Adipocyte (in vitro differentiated cells): ENCODE data around the gene EXOSC9.

Source experiments
- DNase-seq: peaks from one replicate; pipeline ENCODE4 v3.0.0-alpha.2; 2015; ENCODE audit warnings: low read depth
- H3K27me3 ChIP-seq: replicated peaks from 2 replicates; pipeline ENCODE4 v1.7.0; 2013; ENCODE audit warnings: mild to moderate bottlenecking, low read length, moderate library complexity; ENCODE audit not compliant: control insufficient read depth, insufficient read depth
- H3K36me3 ChIP-seq: 2 replicates; pipeline ENCODE4 v1.7.0; 2013; ENCODE audit warnings: low read length, mild to moderate bottlenecking, moderate library complexity; ENCODE audit not compliant: control insufficient read depth, insufficient read depth, severe bottlenecking
- H3K4me1 ChIP-seq: 2 replicates; pipeline ENCODE4 v1.7.0; 2013; ENCODE audit warnings: mild to moderate bottlenecking, low read length, moderate library complexity; ENCODE audit not compliant: control insufficient read depth, insufficient read depth
- H3K4me3 ChIP-seq: 2 replicates; pipeline ENCODE4 v1.7.0; 2013; ENCODE audit warnings: mild to moderate bottlenecking, low read length, moderate library complexity
- H3K9ac ChIP-seq: 2 replicates; pipeline ENCODE4 v1.7.0; 2013; ENCODE audit warnings: mild to moderate bottlenecking, low read length, moderate library complexity
- H3K9me3 ChIP-seq: 2 replicates; pipeline ENCODE4 v1.7.0; 2013; ENCODE audit warnings: mild to moderate bottlenecking, low read length, moderate library complexity; ENCODE audit not compliant: control insufficient read depth

Gene EXOSC9

GRCh38 chr4:121806411-121806810, 5.3 kb downstream of the EXOSC9 start:
- Histone ChIP-seq H3K4me1 (peaks cover 7% of the 10 kb centered on the region), H3K27me3 (no peaks in the 10 kb centered on the region), H3K4me3 (no peak overlapping the region), H3K9ac (no peak overlapping the region), H3K9me3 (no peaks in the 10 kb centered on the region), H3K36me3 (peaks cover 70% of the 10 kb centered on the region)
- no peak for DNase-seq

GRCh38 chr4:121811122-121811521, 10.0 kb downstream of the EXOSC9 start:
- Histone ChIP-seq H3K4me1 (no peaks in the 10 kb centered on the region), H3K27me3 (no peaks in the 10 kb centered on the region), H3K4me3 (no peak overlapping the region), H3K9me3 (no peaks in the 10 kb centered on the region), H3K9ac (no peak overlapping the region), H3K36me3 (peaks cover 78% of the 10 kb centered on the region)
- DNase-seq, result no peak

GRCh38 chr4:121814756-121815155, 13.6 kb downstream of the EXOSC9 start:
- no peak overlapping the region for H3K9ac ChIP-seq
- DNase-seq, result peak; percentile 20
- no peaks in the 10 kb centered on the region for H3K9me3 ChIP-seq
- peaks cover 73% of the 10 kb centered on the region for H3K36me3 ChIP-seq
- H3K4me1 ChIP-seq, result peaks cover 12% of the 10 kb centered on the region
- H3K27me3 ChIP-seq, result no peaks in the 10 kb centered on the region
- no peak overlapping the region for H3K4me3 ChIP-seq

GRCh38 chr4:121817006-121817405, 15.9 kb downstream of the EXOSC9 start:
- peaks cover 62% of the 10 kb centered on the region for H3K36me3 ChIP-seq

GRCh38 chr4:121817701-121818100, 16.6 kb downstream of the EXOSC9 start:
- H3K9ac ChIP-seq, result no peak overlapping the region
- H3K36me3 ChIP-seq, result peaks cover 58% of the 10 kb centered on the region
- H3K4me1 ChIP-seq, result peaks cover 25% of the 10 kb centered on the region
- no peak overlapping the region for H3K4me3 ChIP-seq
- H3K9me3 ChIP-seq, result no peaks in the 10 kb centered on the region
- no peaks in the 10 kb centered on the region for H3K27me3 ChIP-seq
- no peak for DNase-seq

More at GRCh38 chr4:121817006-121817405, 15.9 kb downstream of the EXOSC9 start:
- no peaks in the 10 kb centered on the region for H3K9me3 ChIP-seq
- H3K9ac ChIP-seq, result no peak overlapping the region
- no peaks in the 10 kb centered on the region for H3K27me3 ChIP-seq
- DNase-seq, result no peak
- H3K4me3 ChIP-seq, result no peak overlapping the region
- H3K4me1 ChIP-seq, result peaks cover 18% of the 10 kb centered on the region

DNA sequence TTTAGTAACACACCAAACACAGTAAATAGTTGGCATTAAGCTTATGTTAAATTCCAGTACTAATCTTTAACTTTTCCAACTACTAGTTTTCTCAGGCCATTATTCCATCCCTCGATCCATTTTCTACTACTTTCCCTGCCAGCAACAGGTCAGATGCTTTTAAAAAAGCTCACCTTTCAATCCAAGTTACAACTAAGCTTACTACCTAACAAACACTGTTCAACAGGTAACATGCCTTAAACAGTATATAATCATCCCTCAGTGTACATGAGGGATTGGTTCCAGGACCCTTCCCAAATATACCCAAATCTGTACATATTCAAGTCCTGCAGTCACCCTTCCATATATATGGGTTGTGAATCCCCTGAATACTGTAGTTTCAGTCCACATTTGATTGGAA, 17.1 kb downstream of the EXOSC9 start:
- Histone ChIP-seq H3K27me3 (no peaks in the 10 kb centered on the region), H3K9me3 (no peaks in the 10 kb centered on the region), H3K36me3 (peaks cover 53% of the 10 kb centered on the region), H3K9ac (no peak overlapping the region), H3K4me1 (peaks cover 25% of the 10 kb centered on the region), H3K4me3 (no peak overlapping the region)
- no peak for DNase-seq

DNA sequence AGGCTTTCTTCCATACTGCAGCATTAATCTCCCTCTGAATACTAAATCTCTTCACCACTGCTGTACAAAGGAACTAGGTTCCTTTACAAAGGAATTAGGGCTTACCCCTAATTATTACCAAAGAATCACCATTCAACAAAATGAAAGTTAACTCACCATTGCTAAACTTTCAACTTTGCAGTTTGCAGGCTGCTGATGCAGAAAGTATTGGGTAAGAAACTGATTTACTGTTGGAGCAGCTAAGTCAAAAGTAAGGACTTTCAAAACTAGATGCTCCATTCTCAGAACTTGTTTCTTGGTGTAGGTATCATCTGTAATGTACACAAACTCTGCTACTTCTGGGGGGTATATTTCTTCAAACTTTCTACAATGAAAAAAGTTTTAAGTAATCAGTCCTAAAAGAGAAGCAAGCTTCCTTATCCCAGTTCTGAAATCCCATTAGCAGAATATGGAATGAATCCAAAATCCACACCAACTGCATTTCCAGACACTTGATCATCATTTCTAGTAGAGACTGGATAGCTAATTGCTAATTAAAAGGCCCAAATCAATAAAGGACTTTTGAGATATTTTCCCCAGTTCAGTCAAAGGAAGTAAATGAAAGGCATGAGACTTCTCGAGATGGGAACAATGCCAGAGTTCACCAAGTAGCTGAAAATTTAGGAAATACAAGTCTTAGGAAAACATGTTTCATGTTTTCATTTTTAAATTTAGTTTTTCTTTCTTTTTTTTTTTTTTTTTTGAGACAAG, 18.3 kb downstream of the EXOSC9 start:
- Histone ChIP-seq H3K27me3 (no peaks in the 10 kb centered on the region), H3K4me3 (peak overlapping the region; percentile 26), H3K9ac (peak overlapping the region; percentile 33), H3K4me1 (peaks cover 28% of the 10 kb centered on the region), H3K9me3 (no peaks in the 10 kb centered on the region), H3K36me3 (peaks cover 41% of the 10 kb centered on the region)
- no peak for DNase-seq

GRCh38 chr4:121822047-121822446, 20.9 kb downstream of the EXOSC9 start:
- H3K4me1 ChIP-seq, result peaks cover 28% of the 10 kb centered on the region
- DNase-seq, result no peak
- H3K27me3 ChIP-seq, result no peaks in the 10 kb centered on the region
- no peaks in the 10 kb centered on the region for H3K9me3 ChIP-seq
- peaks cover 16% of the 10 kb centered on the region for H3K36me3 ChIP-seq
- H3K9ac ChIP-seq, result peak overlapping the region; percentile 80
- H3K4me3 ChIP-seq, result peak overlapping the region; percentile 84

GRCh38 chr4:121822796-121823504, 21.8 kb downstream of the EXOSC9 start:
- Histone ChIP-seq H3K4me3 (peak overlapping the region; percentile 84), H3K36me3 (peaks cover 12% of the 10 kb centered on the region), H3K4me1 (peaks cover 36% of the 10 kb centered on the region), H3K9ac (peak overlapping the region; percentile 80), H3K9me3 (no peaks in the 10 kb centered on the region), H3K27me3 (no peaks in the 10 kb centered on the region)
- DNase-seq, result peak; percentile 50

GRCh38 chr4:121823505-121824170, 22.5 kb downstream of the EXOSC9 start, which contains the start of gene CCNA2:
Gene CCNA2, minus strand, starts transcription at chr4:121823883. Its CDS starts 255 bp downstream, at chr4:121823628.
- DNase-seq, result peak; percentile 98
- H3K36me3 ChIP-seq, result peaks cover 6% of the 10 kb centered on the region
- peak within 1 kb of the TSS; percentile 84 for H3K4me3 ChIP-seq
- H3K9me3 ChIP-seq, result no peaks in the 10 kb centered on the region
- H3K9ac ChIP-seq, result peak within 1 kb of the TSS; percentile 91
- H3K4me1 ChIP-seq, result peaks cover 35% of the 10 kb centered on the region
- no peaks in the 10 kb centered on the region for H3K27me3 ChIP-seq

DNA sequence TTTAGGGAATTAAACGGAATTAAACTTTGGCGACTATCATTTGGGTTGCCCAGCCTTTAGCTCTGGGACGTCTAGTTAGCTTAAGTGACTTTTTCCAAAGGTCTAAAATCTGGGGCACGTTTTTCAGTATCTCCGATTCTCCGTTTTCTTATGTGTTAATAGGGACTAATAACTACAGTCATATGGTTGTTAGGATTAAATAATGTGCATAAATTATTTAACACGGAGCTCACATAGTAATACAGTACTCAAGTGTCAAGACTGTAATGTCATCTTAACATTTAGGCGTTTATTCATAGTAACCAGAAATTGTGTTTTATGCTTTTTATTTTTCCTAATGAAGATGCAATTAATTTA, 23.0 kb downstream of the EXOSC9 start:
- Histone ChIP-seq H3K27me3 (no peaks in the 10 kb centered on the region), H3K36me3 (peaks cover 6% of the 10 kb centered on the region), H3K9ac (peak overlapping the region; percentile 91), H3K9me3 (no peaks in the 10 kb centered on the region), H3K4me1 (peaks cover 30% of the 10 kb centered on the region), H3K4me3 (peak overlapping the region; percentile 84)
- no peak for DNase-seq
